Panc1 (cell line): ENCODE measurements around the gene ANGPTL7.

Experiments used
- CTCF ChIP-seq: fragments of 450-650 bp; IDR thresholded peaks from 2 replicates; pipeline ENCODE4 v1.5.1; 2017; ENCODE audit warnings: mild to moderate bottlenecking
- POLR2AphosphoS5 ChIP-seq: IDR thresholded peaks from 2 replicates; pipeline ENCODE4 v1.6.1; 2012; ENCODE audit warnings: mild to moderate bottlenecking, low read depth, low read length, moderate library complexity
- REST ChIP-seq, 2 experiments: IDR thresholded peaks; 2 replicates each; pipeline ENCODE4 v1.6.1; 2011 to 2012; ENCODE audit warnings: low read depth in 2 of 2, control low read depth in 1 of 2, low read length in 1 of 2, mild to moderate bottlenecking in 1 of 2, moderate library complexity in 1 of 2; ENCODE audit not compliant: insufficient read depth in 1 of 2
- SIN3A ChIP-seq: IDR thresholded peaks from 2 replicates; pipeline ENCODE4 v1.6.1; 2012; ENCODE audit warnings: low read depth, mild to moderate bottlenecking, low read length, moderate library complexity, borderline replicate concordance; ENCODE audit not compliant: insufficient read depth
- TCF7L2 ChIP-seq: IDR thresholded peaks from 2 replicates; pipeline ENCODE4 v1.6.1; 2011; ENCODE audit warnings: mild to moderate bottlenecking, low read depth, low read length, inconsistent platforms

- TF ChIP-seq CTCF (no peak), POLR2AphosphoS5 (no peak), REST (IDR thresholded peaks at IDR 0.05; ENCODE audit: insufficient read depth in 1 of 2, low read depth in 2 of 2, low read length in 1 of 2) (no peak), TCF7L2 (no peak), SIN3A (no peak)
These were observed 26.9 kb downstream of the ANGPTL7 start for GRCh38 chr1:11216074-11216473.
